HG02610 (cell line): ENCODE results near the gene SCN2A.

Experiments used
- ATAC-seq: cut with Tn5 transposase; IDR thresholded peaks from one replicate; pipeline ENCODE4 v1.9.1; 2021; ENCODE audit warnings: mild to moderate bottlenecking, moderate library complexity; ENCODE audit not compliant: unreplicated experiment

SCN2A gene

DNA sequence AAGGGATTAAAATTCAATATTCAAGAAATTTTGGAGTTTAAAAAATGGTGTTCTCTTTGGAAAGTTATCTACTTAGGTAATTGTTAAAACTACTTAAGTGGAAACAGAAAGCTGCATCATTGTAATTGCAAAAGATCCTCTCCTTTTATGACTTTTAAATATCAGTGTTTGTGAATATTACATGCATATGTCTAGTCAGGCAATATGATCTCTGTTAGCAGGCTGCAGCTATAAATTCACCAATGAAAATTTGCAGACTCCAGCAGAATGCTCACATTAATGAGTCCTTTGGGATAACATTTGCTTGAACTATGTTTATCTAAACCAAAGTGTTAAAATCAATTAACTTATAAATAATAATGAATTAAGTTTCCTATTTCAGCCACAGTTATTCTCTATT is 171.1 kb downstream of the SCN2A start:
- no peak for ATAC-seq

- ATAC-seq, result no peak
Observed at GRCh38 chr2:165414187-165414586, 175.0 kb downstream of the SCN2A start.

- no peak for ATAC-seq
Observed at GRCh38 chr2:165417009-165417408, 177.8 kb downstream of the SCN2A start.

GRCh38 chr2:165420231-165420630 is 181.0 kb downstream of the SCN2A start:
- no peak for ATAC-seq

GRCh38 chr2:165423081-165423480 is 183.9 kb downstream of the SCN2A start:
- no peak for ATAC-seq

GRCh38 chr2:165425556-165425955 is 186.3 kb downstream of the SCN2A start:
- ATAC-seq, result no peak

GRCh38 chr2:165427686-165428085 is 188.5 kb downstream of the SCN2A start:
- no peak for ATAC-seq

GRCh38 chr2:165428926-165429325 is 189.7 kb downstream of the SCN2A start:
- no peak for ATAC-seq

DNA sequence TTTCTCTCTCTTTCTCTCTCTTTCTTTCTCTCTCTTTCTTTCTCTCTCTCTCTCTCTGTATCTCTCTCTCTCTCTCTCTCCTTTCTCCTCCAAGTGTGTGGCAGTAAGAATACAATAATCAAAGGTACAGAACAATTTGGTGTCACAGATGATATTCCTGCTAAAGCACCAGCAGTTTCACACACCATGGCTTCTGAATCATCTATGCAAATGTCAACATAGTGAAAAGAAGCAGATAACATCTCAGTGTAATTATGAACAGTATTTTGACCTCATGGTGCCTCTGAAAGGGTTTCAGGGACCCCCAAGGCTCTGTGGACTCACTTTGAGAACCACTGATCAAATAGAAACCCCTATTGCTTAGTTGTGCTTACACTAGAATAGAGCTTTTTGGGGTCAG is 191.8 kb downstream of the SCN2A start:
- no peak for ATAC-seq

GRCh38 chr2:165432234-165432966 is 193.2 kb downstream of the SCN2A start:
- no peak for ATAC-seq

DNA sequence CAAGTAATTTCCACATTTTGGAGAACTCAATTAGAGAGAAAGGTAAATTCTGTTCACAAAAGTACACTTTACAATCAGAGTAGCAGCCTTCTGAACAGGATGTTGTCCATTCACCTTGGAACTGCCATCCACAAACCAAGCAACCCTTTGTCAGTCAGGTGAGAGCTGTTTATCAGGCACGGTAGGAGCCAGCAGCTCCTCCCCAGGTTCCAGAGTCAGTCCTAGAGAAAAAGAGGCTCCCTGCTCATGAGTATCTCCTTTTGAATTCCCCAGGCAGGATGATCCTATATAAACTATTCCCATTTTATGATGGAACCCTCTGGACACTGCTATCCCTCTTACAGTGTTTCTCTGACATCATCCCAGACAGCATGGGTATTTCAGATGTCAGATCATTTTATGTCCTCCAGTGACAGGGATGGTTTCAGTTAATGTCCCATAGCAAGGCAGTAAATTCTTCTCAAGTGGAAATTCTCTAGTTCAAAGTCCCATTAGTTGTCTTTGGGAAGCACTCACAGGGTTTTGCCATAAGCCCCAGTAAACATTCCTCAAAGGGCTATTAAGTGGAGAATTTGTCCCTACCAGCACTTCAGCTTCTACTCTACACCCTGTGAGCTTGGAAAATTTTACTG is 195.8 kb downstream of the SCN2A start:
- no peak for ATAC-seq

GRCh38 chr2:165435611-165436010 is 196.4 kb downstream of the SCN2A start:
- ATAC-seq, result no peak

DNA sequence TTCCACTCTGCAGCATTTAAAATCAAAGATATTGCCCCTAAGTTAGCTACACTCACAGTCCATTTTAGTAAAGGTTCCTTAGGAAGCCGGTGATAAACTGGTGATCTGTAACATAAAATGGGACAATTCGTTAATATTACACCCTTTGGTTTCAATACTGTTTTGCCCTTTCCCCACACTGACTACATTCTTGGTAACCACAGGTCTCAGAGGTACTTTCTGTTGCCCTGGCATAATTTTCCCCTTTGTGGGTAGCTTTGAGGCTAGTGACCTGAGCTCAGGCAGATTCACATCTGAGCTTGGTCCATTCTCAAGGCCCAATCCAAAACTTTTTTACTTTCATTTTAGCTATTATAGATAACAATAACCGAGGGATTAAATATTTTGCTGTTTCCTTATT is 197.3 kb downstream of the SCN2A start:
- no peak for ATAC-seq

DNA sequence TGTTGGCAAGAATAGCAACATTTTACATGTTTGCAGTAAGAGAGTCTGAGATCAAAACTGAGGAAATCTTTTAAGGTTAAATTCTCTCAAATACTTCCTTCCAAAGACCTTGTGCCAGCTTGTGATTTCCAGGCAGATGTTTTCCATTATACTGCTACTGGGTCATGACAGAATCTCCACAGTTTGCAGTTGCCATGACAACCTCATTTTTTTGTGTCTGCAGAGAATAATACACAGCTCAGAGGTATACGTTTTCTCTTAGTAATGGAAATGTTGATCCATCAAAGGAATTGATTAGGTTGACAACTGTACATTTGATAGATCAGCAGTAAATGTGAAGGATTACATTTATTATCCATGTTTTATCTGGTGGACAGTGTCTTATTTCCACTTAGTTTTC is 201.2 kb downstream of the SCN2A start:
- no peak for ATAC-seq
